Stimulated activated memory B cell treated with anti-CD40 and anti-IgM and Interleukin-4, amounts not matched to agents 10 μg/mL and 1 μg/mL and 100 μg/mL, for 72 hours (primary cell): ENCODE results near the gene CLCNKA.
"Not testable (repeated sequence)": the region's sequence is repeated elsewhere in the genome, so short reads cannot be mapped to it uniquely, and the experiment has no call there.

Experiments used
- ATAC-seq: fragments of 150-1000 bp; cut with Tn5 transposase; 2 replicates; pipeline ENCODE4 v1.10.0; 2021
- H3K27ac Mint-ChIP-seq: one replicate; pipeline ENCODE4 v1.8.0; 2022; ENCODE audit warnings: mild to moderate bottlenecking, mixed read lengths
- H3K27me3 Mint-ChIP-seq: one replicate; pipeline ENCODE4 v1.8.0; 2022; ENCODE audit warnings: mixed read lengths
- H3K36me3 Mint-ChIP-seq: one replicate; pipeline ENCODE4 v1.8.0; 2022; ENCODE audit warnings: mixed read lengths
- H3K4me1 Mint-ChIP-seq: one replicate; pipeline ENCODE4 v1.8.0; 2022; ENCODE audit warnings: mixed read lengths
- H3K4me3 Mint-ChIP-seq: one replicate; pipeline ENCODE4 v1.8.0; 2022; ENCODE audit warnings: mild to moderate bottlenecking, moderate library complexity, mixed read lengths
- H3K9me3 Mint-ChIP-seq: one replicate; pipeline ENCODE4 v1.8.0; 2022; ENCODE audit warnings: mixed read lengths

Gene CLCNKA

DNA sequence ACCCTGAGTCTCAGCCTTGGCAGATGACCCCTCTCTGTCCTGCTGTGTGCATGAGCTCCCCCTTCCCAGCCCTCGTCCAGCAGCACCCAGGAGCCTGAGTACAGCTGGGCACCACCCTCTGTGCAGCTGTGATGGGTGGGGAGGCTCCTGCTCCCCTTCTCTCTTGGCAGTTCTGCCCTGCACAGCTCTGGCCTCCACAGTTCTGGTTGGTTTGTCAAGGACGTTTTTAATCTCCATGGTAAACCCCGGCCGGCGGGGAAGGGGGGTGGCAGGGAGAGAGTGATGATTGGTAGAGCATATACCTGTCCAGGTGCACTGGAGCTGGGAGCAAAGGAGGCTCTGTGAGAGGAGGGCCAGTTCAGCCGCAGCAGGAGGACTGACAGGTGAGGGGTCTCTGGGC is at the start of gene CLCNKA:
TSS of gene CLCNKA (plus strand) at position 356 of the 400 bp plus-strand sequence. CDS start 584 bp downstream, outside the sequence.
- Mint-ChIP-seq H3K36me3 (no peaks in the 10 kb centered on the region), H3K4me3 (no peak within 1 kb of the TSS), H3K27me3 (peaks cover 22% of the 10 kb centered on the region), H3K4me1 (peaks cover 11% of the 10 kb centered on the region), H3K9me3 (no peaks in the 10 kb centered on the region), H3K27ac (no peak within 1 kb of the TSS)
- no peak for ATAC-seq

DNA sequence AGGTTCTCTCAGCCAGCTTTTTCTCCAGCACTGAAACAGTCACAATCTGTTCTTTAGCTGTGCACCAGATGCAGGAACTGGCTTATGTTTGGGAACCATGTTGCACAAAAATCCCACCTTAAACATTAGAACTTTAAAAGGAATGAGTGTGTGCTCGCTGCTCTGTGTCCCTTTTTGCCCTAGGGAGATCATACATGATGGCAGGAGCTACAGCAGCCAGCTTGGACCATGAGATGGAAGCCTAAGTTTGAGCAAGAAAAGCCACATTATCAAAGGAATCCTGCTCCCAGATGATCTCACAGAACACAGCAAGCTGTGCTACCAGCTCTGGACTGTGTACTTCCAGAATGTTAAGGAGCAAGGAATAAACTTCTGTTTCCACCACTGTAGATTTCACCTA is 49.4 kb upstream of the CLCNKA start:
- Mint-ChIP-seq H3K4me3 (no peak overlapping the region), H3K9me3 (no peaks in the 10 kb centered on the region), H3K4me1 (peaks cover 66% of the 10 kb centered on the region), H3K36me3 (peaks cover 48% of the 10 kb centered on the region), H3K27ac (peak overlapping the region; percentile 99), H3K27me3 (no peaks in the 10 kb centered on the region)
- ATAC-seq = no peak

DNA sequence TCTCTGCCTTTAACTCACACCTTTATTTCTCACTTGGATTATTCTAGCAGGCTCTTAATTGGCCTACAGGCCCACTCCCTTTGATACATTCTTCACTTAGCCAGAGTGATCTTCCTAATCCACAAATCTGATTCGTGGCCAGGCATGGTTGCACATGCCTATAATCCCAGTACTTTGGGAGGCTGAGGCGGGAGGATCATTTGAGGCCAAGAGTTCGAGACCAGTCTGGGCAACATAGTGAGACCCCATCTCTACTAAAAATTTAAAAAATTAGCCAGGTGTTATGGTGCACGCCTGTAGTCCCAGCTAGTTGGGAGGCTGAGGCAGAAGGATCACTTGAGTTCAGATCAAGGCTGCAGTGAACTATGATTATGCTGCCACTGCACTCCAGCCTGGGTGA is 48.1 kb upstream of the CLCNKA start:
- H3K9me3 Mint-ChIP-seq = no peaks in the 10 kb centered on the region
- no peak for ATAC-seq
- peaks cover 36% of the 10 kb centered on the region for H3K36me3 Mint-ChIP-seq
- peak overlapping the region; percentile 99 for H3K27ac Mint-ChIP-seq
- H3K4me3 Mint-ChIP-seq = peak overlapping the region; percentile 5
- no peaks in the 10 kb centered on the region for H3K27me3 Mint-ChIP-seq
- H3K4me1 Mint-ChIP-seq = peaks cover 52% of the 10 kb centered on the region

DNA sequence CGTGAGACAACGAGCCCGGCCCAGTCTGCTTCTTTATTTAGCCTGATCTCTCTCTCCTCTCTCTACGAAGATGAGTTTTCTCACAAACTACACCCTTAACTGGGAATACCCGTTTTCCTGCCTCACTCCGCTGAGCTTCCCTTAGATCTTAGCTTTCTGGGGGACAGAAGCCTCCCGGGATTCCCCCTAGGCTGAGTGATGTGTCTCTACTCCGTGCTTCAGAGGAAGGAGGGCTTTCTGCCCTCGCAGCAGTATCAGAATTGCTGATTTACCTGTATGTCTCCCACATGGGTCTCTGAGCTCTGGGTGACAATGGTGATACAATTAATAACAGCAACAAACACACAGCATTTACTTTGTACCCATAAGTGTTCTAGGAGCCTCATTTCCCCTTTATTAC is 47.0 kb upstream of the CLCNKA start:
- peaks cover 51% of the 10 kb centered on the region for H3K4me1 Mint-ChIP-seq
- H3K4me3 Mint-ChIP-seq = peak overlapping the region; percentile 99

DNA sequence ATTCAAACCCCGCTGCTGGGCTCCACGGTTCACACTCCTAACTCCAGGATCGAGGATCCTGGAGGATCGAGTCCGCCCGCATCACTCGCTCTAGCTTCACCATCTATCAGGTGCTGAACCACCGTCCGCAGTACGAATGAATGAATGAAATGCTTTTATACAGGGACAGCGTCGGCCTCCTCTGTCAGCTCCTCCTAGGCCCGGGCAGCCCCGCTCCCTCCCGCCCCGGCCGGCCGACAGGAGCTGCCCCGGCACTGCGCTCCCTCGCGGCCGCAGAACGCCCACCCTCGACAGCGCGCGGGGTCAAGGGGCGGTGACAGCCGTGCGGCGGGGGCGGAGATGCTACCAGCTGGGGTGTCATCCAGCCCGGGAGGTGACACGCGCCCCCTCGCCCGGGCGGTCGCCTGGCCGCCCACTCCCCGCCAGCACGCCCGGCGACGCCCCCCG is 46.5 kb upstream of the CLCNKA start:
- Mint-ChIP-seq H3K4me1 (peaks cover 46% of the 10 kb centered on the region), H3K9me3 (no peaks in the 10 kb centered on the region), H3K27me3 (no peaks in the 10 kb centered on the region), H3K4me3 (peak overlapping the region; percentile 99), H3K27ac (peak overlapping the region; percentile 99), H3K36me3 (peaks cover 25% of the 10 kb centered on the region)
- ATAC-seq = peak; percentile 88

More for the DNA sequence above, 47.0 kb upstream of the CLCNKA start:
- Mint-ChIP-seq H3K27me3 (no peaks in the 10 kb centered on the region), H3K9me3 (no peaks in the 10 kb centered on the region), H3K36me3 (peaks cover 30% of the 10 kb centered on the region), H3K27ac (peak overlapping the region; percentile 99)
- peak; percentile 76 for ATAC-seq

DNA sequence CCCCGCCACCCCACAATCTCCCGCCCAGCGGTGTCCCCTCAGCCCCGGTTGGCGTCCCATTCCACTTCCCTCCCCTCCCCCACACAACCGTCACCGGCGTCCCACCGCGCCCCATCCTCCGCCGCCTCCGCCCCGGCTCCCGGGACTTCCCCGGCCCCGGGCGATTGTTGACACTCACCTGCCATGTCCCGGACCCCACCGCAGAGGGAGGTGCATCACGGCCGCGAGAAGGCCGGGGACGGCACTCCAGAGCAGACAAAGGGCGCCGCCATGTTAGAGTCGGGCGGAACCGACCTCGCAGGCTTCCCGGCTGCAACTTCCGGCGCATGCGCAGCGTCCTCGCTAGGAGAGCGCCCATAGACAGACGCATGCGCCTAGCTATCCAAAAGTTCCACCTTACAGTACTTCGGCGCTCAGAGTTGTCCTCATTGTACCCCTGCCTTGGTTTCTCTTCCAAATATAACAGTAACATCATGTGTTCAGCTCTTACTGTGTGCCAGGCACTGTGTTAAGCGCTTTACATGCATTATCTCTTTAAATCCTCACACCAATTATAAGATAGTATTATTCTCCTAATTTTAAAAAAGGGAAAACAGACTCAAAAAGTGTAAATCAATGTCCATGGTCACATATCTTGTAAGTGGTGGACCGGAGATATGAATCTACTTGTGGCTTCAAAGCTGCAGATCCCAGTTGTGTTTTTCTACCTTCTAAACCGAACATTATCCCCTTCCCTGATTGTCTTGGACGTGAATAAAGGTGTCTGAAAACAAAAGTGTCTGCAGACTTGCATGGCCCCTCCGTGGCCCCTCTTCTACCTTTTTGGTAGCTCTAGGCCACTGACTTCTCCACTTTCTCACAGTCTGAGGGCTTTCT is 45.8 kb upstream of the CLCNKA start, which contains the start of gene ZBTB17:
TSS of gene ZBTB17 (minus strand) at position 297 of the 876 bp plus-strand sequence. CDS start 27,606 bp downstream, outside the sequence.
- Mint-ChIP-seq H3K36me3 (peaks cover 21% of the 10 kb centered on the region), H3K4me3 (peak within 1 kb of the TSS; percentile 99), H3K9me3 (no peaks in the 10 kb centered on the region), H3K27ac (peak within 1 kb of the TSS; percentile 99), H3K27me3 (no peaks in the 10 kb centered on the region), H3K4me1 (peaks cover 41% of the 10 kb centered on the region)
- peak; percentile 88 for ATAC-seq

DNA sequence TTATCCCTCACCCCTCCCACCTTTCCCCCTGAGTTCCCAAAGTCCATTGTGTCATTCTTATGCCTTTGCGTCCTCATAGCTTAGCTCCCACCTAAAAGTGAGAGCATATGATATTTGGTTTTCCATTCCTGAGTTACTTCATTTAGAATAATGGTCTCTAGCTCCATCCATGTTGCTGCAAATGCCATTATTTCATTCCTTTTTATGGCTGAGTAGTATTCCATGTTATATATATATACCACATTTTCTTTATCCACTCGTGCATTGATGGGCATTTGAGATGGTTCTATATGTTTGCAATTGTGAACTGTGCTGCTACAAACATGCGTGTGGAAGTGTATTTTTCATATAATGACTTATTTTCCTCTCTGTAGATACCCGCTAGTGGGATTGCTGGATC is 43.9 kb upstream of the CLCNKA start:
- not testable (repeated sequence) for H3K36me3 Mint-ChIP-seq, H3K4me3 Mint-ChIP-seq, ATAC-seq, H3K27ac Mint-ChIP-seq, H3K9me3 Mint-ChIP-seq, H3K27me3 Mint-ChIP-seq
- H3K4me1 Mint-ChIP-seq = peaks cover 33% of the 10 kb centered on the region

DNA sequence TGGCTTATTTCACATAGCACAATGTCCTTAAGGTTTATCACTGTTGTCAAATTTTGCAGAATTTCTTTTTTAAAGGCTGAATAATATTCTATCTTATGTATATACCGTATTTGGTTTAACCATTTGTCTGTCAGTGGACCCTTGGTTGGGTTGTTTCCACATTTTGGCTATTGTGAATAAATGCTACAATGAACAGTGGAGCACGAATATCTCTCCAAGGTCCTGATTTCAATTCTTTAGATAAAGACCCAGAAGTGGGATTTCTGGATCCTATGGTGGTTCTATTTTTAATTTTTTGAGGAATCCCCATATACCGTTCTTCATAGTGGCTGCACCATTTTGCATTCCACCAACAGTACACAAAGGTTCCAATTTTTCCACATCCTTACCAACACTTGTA is 40.2 kb upstream of the CLCNKA start:
- H3K36me3 Mint-ChIP-seq = no peaks in the 10 kb centered on the region
- no peaks in the 10 kb centered on the region for H3K9me3 Mint-ChIP-seq
- peaks cover 16% of the 10 kb centered on the region for H3K4me1 Mint-ChIP-seq
- H3K27ac Mint-ChIP-seq = no peak overlapping the region
- H3K27me3 Mint-ChIP-seq = no peaks in the 10 kb centered on the region
- ATAC-seq = no peak
- H3K4me3 Mint-ChIP-seq = no peak overlapping the region

DNA sequence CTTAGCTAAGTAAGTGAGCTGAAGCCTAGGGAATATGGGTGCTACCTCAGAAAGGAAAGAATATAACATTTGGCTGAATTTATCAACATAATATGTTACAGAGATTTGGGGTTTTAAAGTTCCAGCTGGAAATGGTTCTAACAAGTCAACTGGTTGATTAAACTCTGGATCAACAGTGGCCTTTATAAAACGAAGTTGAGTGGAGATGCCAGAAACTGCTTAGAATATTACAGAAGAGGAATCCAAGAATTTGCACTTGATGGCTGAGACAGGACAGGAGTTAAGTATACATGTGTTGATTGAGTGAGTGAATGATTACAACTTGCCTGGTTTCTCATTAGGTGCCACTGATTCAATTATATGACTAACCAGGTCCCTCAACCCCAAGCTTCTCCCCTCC is 38.6 kb upstream of the CLCNKA start:
- Mint-ChIP-seq H3K36me3 (no peaks in the 10 kb centered on the region), H3K4me1 (peaks cover 14% of the 10 kb centered on the region), H3K27me3 (no peaks in the 10 kb centered on the region), H3K4me3 (no peak overlapping the region), H3K27ac (no peak overlapping the region), H3K9me3 (no peaks in the 10 kb centered on the region)
- ATAC-seq = no peak

DNA sequence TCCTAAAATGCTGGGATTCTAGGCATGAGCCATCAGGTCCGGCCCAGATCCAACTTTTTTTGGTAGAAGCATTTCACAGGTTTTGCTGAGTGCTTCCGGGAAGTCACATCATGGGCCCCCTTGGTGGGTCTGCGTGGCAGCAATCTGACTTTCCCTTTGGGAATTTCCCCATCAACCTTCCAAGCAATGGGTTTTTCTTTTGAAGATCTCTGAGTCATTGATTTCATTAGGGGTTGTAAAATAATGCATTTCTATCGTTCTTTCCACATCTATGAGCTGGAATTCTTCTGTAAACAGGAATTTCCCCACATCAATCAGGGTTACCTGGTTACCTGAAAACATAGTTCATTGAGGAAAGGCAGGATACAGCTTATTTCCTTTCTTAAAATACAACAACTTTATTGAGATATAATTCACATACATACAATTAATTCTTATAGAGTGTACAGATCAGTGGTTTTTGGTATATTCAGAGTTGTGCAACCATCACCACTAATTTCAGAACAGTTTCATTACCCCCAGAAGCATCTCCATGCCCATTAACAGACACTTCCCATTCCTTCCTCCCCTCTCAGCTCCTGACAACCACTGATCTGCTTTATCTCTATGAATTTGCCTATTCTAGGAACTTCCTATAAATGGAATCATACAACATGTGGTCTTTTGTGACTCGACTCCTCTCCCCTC is 36.1 kb upstream of the CLCNKA start:
- Mint-ChIP-seq H3K27ac (no peak overlapping the region), H3K4me1 (peaks cover 14% of the 10 kb centered on the region), H3K36me3 (no peaks in the 10 kb centered on the region), H3K9me3 (no peaks in the 10 kb centered on the region), H3K27me3 (no peaks in the 10 kb centered on the region), H3K4me3 (no peak overlapping the region)
- ATAC-seq = no peak

DNA sequence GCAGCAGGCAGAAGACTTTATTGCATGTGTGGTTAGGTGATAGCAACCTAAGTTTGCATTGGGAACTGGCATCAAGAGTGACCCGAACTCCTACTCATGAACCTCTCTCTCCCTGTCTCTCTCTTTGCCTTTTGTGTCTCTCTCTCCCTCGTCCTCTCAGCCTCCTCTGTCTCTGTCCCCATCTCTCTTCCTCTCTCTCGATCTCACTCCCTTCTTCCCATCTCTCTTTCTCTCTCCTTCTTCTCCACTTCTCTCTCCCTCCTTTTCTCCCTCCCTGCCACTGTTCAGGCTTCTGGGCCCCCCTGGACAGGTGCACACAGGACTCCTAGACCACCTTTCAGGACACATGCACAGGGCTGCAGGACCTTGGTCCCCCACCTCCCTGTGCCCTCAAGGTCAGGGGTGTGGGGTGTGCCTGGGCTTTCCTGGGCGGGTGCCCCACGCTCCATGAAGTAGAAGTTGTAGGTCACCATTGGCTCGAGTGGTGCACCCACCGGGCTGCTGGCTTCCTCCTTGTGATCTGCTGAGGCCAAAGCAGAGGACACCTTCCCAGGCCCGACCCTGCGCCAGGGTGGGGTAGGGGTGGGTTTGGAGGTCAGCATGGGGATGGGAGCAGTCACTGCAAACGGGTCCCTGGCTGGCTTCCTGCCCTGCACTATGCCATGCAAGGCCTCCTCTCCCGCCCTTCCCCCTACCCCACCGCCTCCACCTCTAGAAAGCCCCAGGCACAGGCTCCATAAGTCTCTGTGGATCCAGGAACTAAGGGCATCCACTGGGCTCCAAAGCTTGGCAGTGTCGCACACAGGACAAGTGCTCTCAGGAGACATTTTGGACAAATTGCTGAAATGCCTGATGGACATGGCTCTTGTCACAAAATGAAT is 32.7 kb upstream of the CLCNKA start:
- Mint-ChIP-seq H3K27ac (no peak overlapping the region), H3K9me3 (no peaks in the 10 kb centered on the region), H3K27me3 (no peaks in the 10 kb centered on the region), H3K36me3 (no peaks in the 10 kb centered on the region), H3K4me1 (peaks cover 11% of the 10 kb centered on the region), H3K4me3 (no peak overlapping the region)
- no peak for ATAC-seq

DNA sequence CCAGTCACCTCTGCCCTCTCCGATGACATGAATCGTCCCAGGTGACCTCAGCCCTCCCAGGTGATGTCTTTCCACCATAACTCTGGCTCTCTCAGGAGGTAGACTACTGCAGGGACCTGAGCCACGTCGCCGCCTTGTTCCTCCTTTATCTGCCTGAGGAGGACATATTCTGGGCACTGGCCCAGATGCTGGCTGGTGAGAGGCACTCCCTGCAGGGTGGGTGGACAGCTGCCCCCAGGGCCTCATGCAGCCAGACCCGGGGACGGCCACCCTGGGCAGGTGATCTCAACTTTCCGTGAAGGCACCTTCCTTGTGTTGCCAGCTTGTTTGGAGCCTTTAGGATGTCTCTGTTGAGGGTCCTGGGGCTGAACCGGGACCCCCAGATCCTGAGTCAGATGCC is 32.1 kb upstream of the CLCNKA start:
- Mint-ChIP-seq H3K4me1 (peaks cover 8% of the 10 kb centered on the region), H3K27ac (no peak overlapping the region), H3K36me3 (no peaks in the 10 kb centered on the region), H3K27me3 (no peaks in the 10 kb centered on the region), H3K9me3 (no peaks in the 10 kb centered on the region), H3K4me3 (no peak overlapping the region)
- ATAC-seq = no peak

DNA sequence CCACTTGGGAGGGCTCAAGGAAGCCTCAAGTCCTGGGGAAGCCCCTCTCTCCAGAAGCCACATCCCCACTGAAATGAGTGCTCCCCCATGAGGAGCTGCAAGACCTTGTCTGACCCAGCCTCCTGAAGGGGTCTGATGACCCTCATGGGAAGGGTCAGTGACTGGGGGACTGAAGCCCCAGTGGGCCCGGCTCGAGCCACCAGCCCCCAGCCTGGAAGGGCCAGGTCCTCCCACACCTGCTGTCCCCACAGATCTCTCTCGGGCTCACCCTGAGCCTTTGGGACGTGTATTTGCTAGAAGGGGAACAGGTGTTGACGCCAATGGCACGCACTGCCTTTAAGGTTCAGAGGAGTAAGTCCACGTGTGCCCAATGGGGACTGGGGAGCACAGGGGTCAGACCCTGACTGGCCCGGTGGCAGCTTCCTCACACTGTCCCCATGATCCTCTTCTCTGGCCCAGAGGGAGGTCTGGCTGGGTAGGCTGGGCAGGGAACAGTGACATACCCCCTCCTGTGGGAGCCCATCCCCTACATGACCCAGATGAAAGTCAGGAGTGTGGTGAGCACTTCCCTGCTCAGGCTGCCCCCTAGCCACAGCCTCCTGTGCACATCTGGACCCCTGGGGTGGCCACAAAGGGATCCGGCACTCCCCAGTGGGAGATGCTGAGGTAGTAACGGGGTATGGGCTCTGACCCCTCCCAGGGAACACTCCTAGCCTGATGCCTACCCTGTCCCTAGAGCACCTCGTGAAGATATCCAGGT is 30.2 kb upstream of the CLCNKA start:
- no peaks in the 10 kb centered on the region for H3K36me3 Mint-ChIP-seq
- H3K27ac Mint-ChIP-seq = no peak overlapping the region
- H3K4me3 Mint-ChIP-seq = no peak overlapping the region
- no peaks in the 10 kb centered on the region for H3K9me3 Mint-ChIP-seq
- ATAC-seq = no peak
- no peaks in the 10 kb centered on the region for H3K27me3 Mint-ChIP-seq
- no peaks in the 10 kb centered on the region for H3K4me1 Mint-ChIP-seq

DNA sequence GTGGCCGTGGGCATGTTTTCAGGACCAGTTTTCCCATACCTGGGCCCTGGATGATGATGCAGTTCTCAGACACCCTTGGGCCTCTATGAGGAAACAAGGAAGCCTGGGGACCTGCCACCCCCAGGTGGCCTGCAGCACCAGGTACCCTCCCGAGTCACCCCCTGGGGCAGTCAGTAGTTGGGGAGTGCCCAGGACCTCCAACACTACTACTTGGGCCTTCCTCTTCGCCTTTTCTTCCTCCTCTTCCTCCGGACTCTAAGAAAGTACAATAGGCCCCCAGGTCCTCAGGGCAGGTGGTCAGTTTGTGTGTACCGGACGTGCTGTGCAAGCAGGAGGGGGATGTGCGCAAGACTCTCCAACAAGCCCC is 29.7 kb upstream of the CLCNKA start:
- no peak overlapping the region for H3K4me3 Mint-ChIP-seq
- H3K4me1 Mint-ChIP-seq = no peaks in the 10 kb centered on the region
- no peaks in the 10 kb centered on the region for H3K9me3 Mint-ChIP-seq
- H3K27me3 Mint-ChIP-seq = no peaks in the 10 kb centered on the region
- ATAC-seq = no peak
- H3K27ac Mint-ChIP-seq = peak overlapping the region; percentile 54
- no peaks in the 10 kb centered on the region for H3K36me3 Mint-ChIP-seq
